A549 (cell line): ENCODE measurements around the gene GAS7. TPM values are rescaled to one million over a fixed set of nuclear protein-coding genes. Genes with fewer than 3 reads are reported as not detected.

Experiments used
- ATAC-seq, 2 experiments: fragments of 200-7000 bp in 1 of 2; fragments of >200 bp in 1 of 2; cut with Nextera tagmentation in 1 of 2; cut with Tn5 transposase in 1 of 2; 3 replicates each; pipeline versions ENCODE4 v1.8.0 to v1.9.1; 2018 to 2020; ENCODE audit warnings: mild to moderate bottlenecking in 1 of 2, moderate library complexity in 1 of 2
- CTCF ChIA-PET: fragments of 300-600 bp; sonication (Branson Sonifier 250); formaldehyde crosslinking; extraction: SDS; loops from one replicate; lab custom pipeline; 2021; ENCODE audit warnings: antibody characterized with exemption, inconsistent platforms; lab: Yijun Ruan, JAX
- POLR2A ChIA-PET: fragments of 350-600 bp; formaldehyde crosslinking; extraction: SDS; loops from one replicate; lab custom pipeline; 2021; ENCODE audit warnings: antibody characterized with exemption, inconsistent platforms; lab: Yijun Ruan, JAX
- DNase-seq, 2 experiments: peaks; one replicate each; pipeline versions ENCODE4 v3.0.0 to v3.0.0-alpha.2; 2011 to 2016; ENCODE audit warnings: low read depth in 1 of 2, low spot score in 1 of 2
- FAIRE-seq: peaks from 2 replicates; lab custom pipeline; 2011; peaks lifted over from hg19 to GRCh38; lab: Jason Lieb, UNC
- H3K27ac ChIP-seq, 2 experiments: fragments of >200 bp; sonication (Bioruptor Twin); formaldehyde crosslinking; 3 replicates each; pipeline ENCODE4 v1.5.1; 2016 to 2017
- H3K4me1 ChIP-seq: fragments of >200 bp; sonication (Bioruptor Twin); formaldehyde crosslinking; 3 replicates; pipeline ENCODE4 v1.6.1; 2016
- H3K4me2 ChIP-seq: fragments of >200 bp; sonication (Bioruptor Twin); formaldehyde crosslinking; 3 replicates; pipeline ENCODE4 v1.6.1; 2016
- H3K4me3 ChIP-seq: fragments of >200 bp; sonication (Bioruptor Twin); formaldehyde crosslinking; 3 replicates; pipeline ENCODE4 v1.5.1; 2016
- H3K9me3 ChIP-seq: fragments of >200 bp; sonication (Bioruptor Twin); formaldehyde crosslinking; 3 replicates; pipeline ENCODE4 v1.6.1; 2016
- ATOH8 ChIP-seq: fragments of 250-450 bp; sonication (Bioruptor Pico); IDR thresholded peaks from 2 replicates; pipeline ENCODE4 v1.5.0; 2020; ENCODE audit warnings: low read depth, mild to moderate bottlenecking, moderate library complexity
- BHLHE40 ChIP-seq: IDR thresholded peaks from 2 replicates; pipeline ENCODE4 v1.6.1; 2012; ENCODE audit warnings: low read depth, low read length, inconsistent platforms
- CEBPB ChIP-seq, 2 experiments: fragments of >200 bp in 1 of 2; sonication (Bioruptor Twin) in 1 of 2; formaldehyde crosslinking in 1 of 2; IDR thresholded peaks; 2 replicates each; pipeline ENCODE4 v1.6.1; 2012 to 2016
- CHD4 ChIP-seq: fragments of 200-600 bp; sonication (generic); IDR thresholded peaks from 2 replicates; pipeline ENCODE4 v1.6.1; 2016; ENCODE audit warnings: antibody characterized with exemption, mild to moderate bottlenecking, borderline replicate concordance
- FOSB ChIP-seq: fragments of 250-450 bp; sonication (Bioruptor Pico); IDR thresholded peaks from 2 replicates; pipeline ENCODE4 v1.5.0; 2020; ENCODE audit warnings: mild to moderate bottlenecking, moderate library complexity
- FOSL2 ChIP-seq, 2 experiments: fragments of 450-650 bp in 1 of 2; fragments of >200 bp in 1 of 2; sonication (Bioruptor Twin) in 1 of 2; formaldehyde crosslinking; IDR thresholded peaks; 2 replicates each; pipeline versions ENCODE4 v1.5.0 to v1.6.1; 2016 to 2020; ENCODE audit warnings: mild to moderate bottlenecking in 1 of 2, moderate library complexity in 1 of 2
- FOXS1 ChIP-seq: fragments of 250-450 bp; sonication (Bioruptor Pico); IDR thresholded peaks from 2 replicates; pipeline ENCODE4 v1.5.0; 2020; ENCODE audit warnings: mild to moderate bottlenecking, moderate library complexity
- HES2 ChIP-seq: fragments of >200 bp; sonication (Bioruptor Twin); formaldehyde crosslinking; IDR thresholded peaks from 2 replicates; pipeline ENCODE4 v1.6.1; 2016
- HOXA7 ChIP-seq: fragments of 250-450 bp; sonication (Bioruptor Pico); IDR thresholded peaks from 2 replicates; pipeline ENCODE4 v1.5.0; 2020; ENCODE audit warnings: mild to moderate bottlenecking, moderate library complexity
- HOXB5 ChIP-seq: fragments of 250-450 bp; sonication (Bioruptor Pico); IDR thresholded peaks from 2 replicates; pipeline ENCODE4 v1.5.0; 2020; ENCODE audit warnings: mild to moderate bottlenecking, moderate library complexity
- JUN ChIP-seq, 2 experiments: fragments of >200 bp; sonication (Bioruptor Twin); formaldehyde crosslinking; IDR thresholded peaks; 2 replicates in 1 of 2; 3 replicates in 1 of 2; pipeline ENCODE4 v1.6.1; 2016 to 2017
- KDM5A ChIP-seq: fragments of 200-600 bp; sonication (generic); IDR thresholded peaks from 2 replicates; pipeline ENCODE4 v1.6.1; 2016; ENCODE audit warnings: antibody characterized with exemption, mild to moderate bottlenecking
- MAFK ChIP-seq: fragments of 450-650 bp; IDR thresholded peaks from 2 replicates; pipeline ENCODE4 v1.6.1; 2014; ENCODE audit not compliant: partially characterized antibody
- NFE2L2 ChIP-seq: fragments of 150-350 bp; conservative IDR thresholded peaks from 2 replicates; pipeline ENCODE4 v1.6.1; 2014; ENCODE audit warnings: low read length
- NR3C1 ChIP-seq: fragments of >200 bp; sonication (Bioruptor Twin); formaldehyde crosslinking; IDR thresholded peaks from 3 replicates; pipeline ENCODE4 v1.6.1; 2017
- PHF8 ChIP-seq: fragments of 200-600 bp; sonication (generic); IDR thresholded peaks from 2 replicates; pipeline ENCODE4 v1.6.1; 2016; ENCODE audit warnings: low read depth, mild to moderate bottlenecking, antibody characterized with exemption, moderate library complexity, borderline replicate concordance
- RCOR1 ChIP-seq: fragments of 150-350 bp; IDR thresholded peaks from 2 replicates; pipeline ENCODE4 v1.6.1; 2014; ENCODE audit warnings: antibody characterized with exemption, low read length, low read depth
- REST ChIP-seq: fragments of 200-600 bp; sonication (generic); IDR thresholded peaks from 2 replicates; pipeline ENCODE4 v1.6.1; 2016; ENCODE audit warnings: antibody characterized with exemption, mild to moderate bottlenecking, moderate library complexity
- RFX5 ChIP-seq: fragments of 450-650 bp; IDR thresholded peaks from 2 replicates; pipeline ENCODE4 v1.7.1; 2014; ENCODE audit warnings: antibody characterized with exemption, mild to moderate bottlenecking, moderate library complexity
- SREBF2 ChIP-seq: fragments of 450-650 bp; IDR thresholded peaks from 2 replicates; pipeline ENCODE4 v1.6.1; 2014; ENCODE audit warnings: mild to moderate bottlenecking, moderate library complexity
- TP53 ChIP-seq: fragments of 250-450 bp; sonication (Bioruptor Pico); IDR thresholded peaks from 2 replicates; pipeline ENCODE4 v1.5.0; 2021; ENCODE audit warnings: mild to moderate bottlenecking, moderate library complexity
- ZC3H11A ChIP-seq: fragments of 450-650 bp; IDR thresholded peaks from 2 replicates; pipeline ENCODE4 v1.6.1; 2014; ENCODE audit warnings: antibody characterized with exemption, mild to moderate bottlenecking
- WGBS: methylation state at CpG from one replicate; pipeline ENCODE4 v1.1.6; 2017; ENCODE audit errors: missing lambda C conversion rate; 5-methylcytosine and 5-hydroxymethylcytosine counted together
- polyA plus RNA-seq, 4 experiments: library from polyadenylated mRNA; depleted of rRNA in 3 of 4; stranded (reverse); fragments of >200 nt; fragmentation: RNase III in 1 of 4; extraction: RNeasy Plus Mini Kit Qiagen cat#74134 plus additional on column Dnase treatment in 1 of 4; gene quantifications; 2 replicates in 3 of 4; 3 replicates in 1 of 4; pipeline ENCODE4 v1.2.3, GENCODE V29; 2011 to 2017
- TF ChIP-seq, protein P1 (sequence below): fragments of 150-350 bp; IDR thresholded peaks from 2 replicates; pipeline ENCODE4 v1.6.1; 2014; ENCODE audit warnings: low read depth, mild to moderate bottlenecking, low read length

GAS7 gene
- polyA plus RNA-seq, 2 of the 4 experiments (the other 2 are of a cell fraction) = 1.3 to 1.5 TPM

DNA sequence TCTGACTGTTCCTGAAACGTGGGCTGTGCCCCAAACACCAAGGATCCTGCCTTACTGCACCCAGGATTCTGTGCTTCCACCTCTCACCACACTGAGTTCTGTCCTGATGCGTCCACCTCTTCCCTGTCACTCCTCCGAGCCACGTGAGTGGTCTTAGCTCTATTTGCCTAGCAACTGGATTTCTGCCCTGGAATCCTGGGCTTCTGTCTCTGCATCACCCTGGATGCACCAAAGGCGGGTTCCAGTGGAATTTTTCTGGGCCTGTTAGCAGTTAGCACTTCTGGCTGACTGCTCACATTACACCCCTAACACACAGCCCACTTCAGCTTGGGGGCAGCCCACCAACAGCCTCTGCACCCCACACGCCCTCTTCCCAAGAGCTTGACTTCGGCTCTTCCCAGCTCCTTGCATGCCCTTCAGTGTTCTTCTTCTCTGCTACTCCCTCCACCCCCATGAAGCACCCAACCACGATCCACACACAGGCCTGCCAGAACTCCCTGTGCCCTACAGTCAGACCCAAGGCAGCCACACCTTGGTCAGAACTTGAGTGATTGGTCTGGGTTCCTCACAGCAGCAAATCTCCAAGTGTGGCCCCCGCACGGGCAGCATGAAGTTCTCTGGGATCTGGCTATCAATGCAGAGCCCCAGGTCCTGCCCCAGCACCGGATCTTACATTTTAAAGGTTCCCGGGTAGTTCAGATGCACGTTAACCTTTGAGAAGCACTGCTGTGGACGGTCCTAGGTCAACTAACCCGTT lies 163.5 kb downstream of the GAS7 start:
- no peak for FAIRE-seq
- 0 out of 3 replicates have a peak, but pooled peaks cover 4% of the 10 kb centered on the region for H3K4me1 ChIP-seq
- POLR2A ChIA-PET = no interaction called here
- TF ChIP-seq RCOR1 (no peak), PHF8 (no peak), HOXB5 (CRISPR knock-in tag) (no peak), REST (no peak), ATOH8 (CRISPR knock-in tag) (no peak), MAFK (no peak), FOSL2 (IDR thresholded peaks at IDR 0.05) (no peak), FOSL2 (CRISPR knock-in tag; IDR thresholded peaks at IDR 0.05) (no peak), HES2 (no peak), SREBF2 (no peak), HOXA7 (CRISPR knock-in tag) (no peak), RFX5 (no peak), BHLHE40 (no peak), NFE2L2 (no peak), TP53 (CRISPR knock-in tag) (no peak), NR3C1 (no peak), FOXS1 (no peak), ZC3H11A (no peak), KDM5A (no peak)
- TF ChIP-seq, protein P1, sequence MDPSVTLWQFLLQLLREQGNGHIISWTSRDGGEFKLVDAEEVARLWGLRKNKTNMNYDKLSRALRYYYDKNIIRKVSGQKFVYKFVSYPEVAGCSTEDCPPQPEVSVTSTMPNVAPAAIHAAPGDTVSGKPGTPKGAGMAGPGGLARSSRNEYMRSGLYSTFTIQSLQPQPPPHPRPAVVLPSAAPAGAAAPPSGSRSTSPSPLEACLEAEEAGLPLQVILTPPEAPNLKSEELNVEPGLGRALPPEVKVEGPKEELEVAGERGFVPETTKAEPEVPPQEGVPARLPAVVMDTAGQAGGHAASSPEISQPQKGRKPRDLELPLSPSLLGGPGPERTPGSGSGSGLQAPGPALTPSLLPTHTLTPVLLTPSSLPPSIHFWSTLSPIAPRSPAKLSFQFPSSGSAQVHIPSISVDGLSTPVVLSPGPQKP = no peak
- H3K9me3 ChIP-seq = no peaks in the 10 kb centered on the region
- ATAC-seq = no peak
- CTCF ChIA-PET = interaction anchor here (0.8 kb wide), 1 partner anchor 48 kb away, joined by 3 read pairs; no protein-coding TSS in a partner anchor
- no peak for DNase-seq
- no peak overlapping the region for H3K4me3 ChIP-seq
- no peak overlapping the region for H3K4me2 ChIP-seq
- no peak overlapping the region for H3K27ac ChIP-seq
- 40% methylated on average over 14 of the region's 15 CpGs for WGBS

GRCh38 chr17:10033959-10034358 lies 164.4 kb downstream of the GAS7 start:
- no peak for ATAC-seq
- TF ChIP-seq CHD4 = no peak
- TF ChIP-seq NFE2L2 = no peak
- no peak for TF ChIP-seq ZC3H11A
- no peak for TF ChIP-seq CEBPB (IDR thresholded peaks at IDR 0.05)
- no peak for TF ChIP-seq FOXS1
- no peak for TF ChIP-seq FOSB (CRISPR knock-in tag)
- TF ChIP-seq JUN (IDR thresholded peaks at IDR 0.05) = no peak
- TF ChIP-seq TP53 (CRISPR knock-in tag) = no peak
- TF ChIP-seq FOSL2 (IDR thresholded peaks at IDR 0.05) = no peak
- TF ChIP-seq FOSL2 (CRISPR knock-in tag; IDR thresholded peaks at IDR 0.05) = no peak
- WGBS = 63% methylated on average over 8 of the region's 8 CpGs
- no peak overlapping the region for H3K27ac ChIP-seq
- DNase-seq = no peak
- H3K9me3 ChIP-seq = no peaks in the 10 kb centered on the region
- FAIRE-seq = no peak
- no peak overlapping the region for H3K4me2 ChIP-seq
- 0 out of 3 replicates have a peak, but pooled peaks cover 8% of the 10 kb centered on the region for H3K4me1 ChIP-seq
- POLR2A ChIA-PET = no interaction called here
- CTCF ChIA-PET = interaction anchor here (0.7 to 2.4 kb wide), 2 partner anchors 9 to 24 kb away, joined by 4 to 8 read pairs; no protein-coding TSS in a partner anchor
- no peak overlapping the region for H3K4me3 ChIP-seq
